ENCODE results near the gene FBXO2. TPM values are rescaled to one million over a fixed set of nuclear protein-coding genes. Genes with fewer than 3 reads are reported as not detected.

FBXO2 gene
- total RNA-seq, 4 donors from 2014 or later: 1.1 to 24.3 (median 8.3) TPM

DNA sequence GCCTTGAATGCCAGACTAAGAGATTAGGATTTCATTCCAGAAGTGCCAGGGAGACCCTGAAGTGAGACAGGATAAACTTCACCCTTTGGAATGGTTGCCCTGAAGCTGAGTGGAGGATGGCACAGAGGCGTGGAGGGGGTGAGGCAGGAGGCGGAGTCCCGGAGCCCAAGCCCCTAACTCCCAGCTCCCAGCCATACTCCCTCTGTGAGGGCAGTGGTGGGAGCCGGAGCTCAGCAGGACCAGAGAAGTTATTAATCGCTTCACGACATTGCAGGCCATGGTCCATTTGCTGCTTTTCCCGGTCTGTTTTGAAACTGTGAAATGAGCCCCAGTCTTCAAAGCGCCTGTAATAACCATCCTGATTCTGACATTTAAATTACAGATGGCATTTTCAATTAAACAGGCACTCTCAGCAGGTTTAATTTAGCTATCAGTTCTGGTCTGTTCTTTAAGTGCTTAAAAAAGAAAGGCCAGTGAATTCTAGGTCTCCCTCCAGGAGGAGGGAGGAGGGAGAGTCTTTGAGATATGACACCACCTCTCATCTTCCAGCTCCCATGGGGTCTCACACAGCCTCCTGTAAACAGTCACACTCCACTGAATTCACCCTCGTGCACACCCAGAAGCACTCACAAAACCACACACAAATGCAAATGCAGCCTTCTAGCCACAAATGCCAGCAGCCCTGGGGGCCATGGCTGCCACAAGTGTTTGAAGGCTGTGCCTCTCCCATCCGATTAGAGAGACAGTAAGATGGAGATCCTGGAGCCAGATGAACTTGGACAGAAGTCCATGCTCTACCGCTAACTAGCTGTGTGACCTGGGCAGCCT, 19.6 kb downstream of the FBXO2 start:
- DNase-seq (ENCODE audit: low spot score) (no peak), ATAC-seq (ENCODE audit: low FRiP score) (no peak)
- TF ChIP-seq, protein P1, sequence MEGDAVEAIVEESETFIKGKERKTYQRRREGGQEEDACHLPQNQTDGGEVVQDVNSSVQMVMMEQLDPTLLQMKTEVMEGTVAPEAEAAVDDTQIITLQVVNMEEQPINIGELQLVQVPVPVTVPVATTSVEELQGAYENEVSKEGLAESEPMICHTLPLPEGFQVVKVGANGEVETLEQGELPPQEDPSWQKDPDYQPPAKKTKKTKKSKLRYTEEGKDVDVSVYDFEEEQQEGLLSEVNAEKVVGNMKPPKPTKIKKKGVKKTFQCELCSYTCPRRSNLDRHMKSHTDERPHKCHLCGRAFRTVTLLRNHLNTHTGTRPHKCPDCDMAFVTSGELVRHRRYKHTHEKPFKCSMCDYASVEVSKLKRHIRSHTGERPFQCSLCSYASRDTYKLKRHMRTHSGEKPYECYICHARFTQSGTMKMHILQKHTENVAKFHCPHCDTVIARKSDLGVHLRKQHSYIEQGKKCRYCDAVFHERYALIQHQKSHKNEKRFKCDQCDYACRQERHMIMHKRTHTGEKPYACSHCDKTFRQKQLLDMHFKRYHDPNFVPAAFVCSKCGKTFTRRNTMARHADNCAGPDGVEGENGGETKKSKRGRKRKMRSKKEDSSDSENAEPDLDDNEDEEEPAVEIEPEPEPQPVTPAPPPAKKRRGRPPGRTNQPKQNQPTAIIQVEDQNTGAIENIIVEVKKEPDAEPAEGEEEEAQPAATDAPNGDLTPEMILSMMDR (IDR thresholded peaks at IDR 0.05): no peak

- ATAC-seq (ENCODE audit: low FRiP score) (no peak), DNase-seq (ENCODE audit: low spot score) (no peak)
- TF ChIP-seq, protein P1 (IDR thresholded peaks at IDR 0.05): no peak
These were observed 24.8 kb downstream of the FBXO2 start for GRCh38 chr1:11629184-11630016.

- TF ChIP-seq, protein P1 (IDR thresholded peaks at IDR 0.05): no peak
- DNase-seq (ENCODE audit: low spot score) (no peak), ATAC-seq (ENCODE audit: low FRiP score) (no peak)
These were observed 25.5 kb downstream of the FBXO2 start for GRCh38 chr1:11628767-11629166.

GRCh38 chr1:11626551-11626950, 27.7 kb downstream of the FBXO2 start:
- DNase-seq (ENCODE audit: low spot score) (no peak), ATAC-seq (ENCODE audit: low FRiP score) (no peak)
- TF ChIP-seq, protein P1 (IDR thresholded peaks at IDR 0.05): no peak

GRCh38 chr1:11623702-11624101, 30.5 kb downstream of the FBXO2 start:
- ATAC-seq (ENCODE audit: low FRiP score) (no peak), DNase-seq (ENCODE audit: low spot score) (no peak)
- TF ChIP-seq, protein P1 (IDR thresholded peaks at IDR 0.05): no peak

GRCh38 chr1:11622398-11622797, 31.8 kb downstream of the FBXO2 start:
- no peak for ATAC-seq (ENCODE audit: low FRiP score)
- DNase-seq (ENCODE audit: low spot score): no peak
- TF ChIP-seq, protein P1 (IDR thresholded peaks at IDR 0.05): no peak
